ENCODE measurements around the gene NDP. TPM values are rescaled to one million over a fixed set of nuclear protein-coding genes. Genes with fewer than 3 reads are reported as not detected.

Gene NDP
- total RNA-seq (2022; extraction: Qiagen RNA extraction; ENCODE audit: low read depth): not detected in 5 replicates

GRCh38 chrX:43973249-43974099 lies at the start of gene NDP:
Gene NDP (minus strand): TSS chrX:43973390. CDS start chrX:43958645, 14,745 bp downstream.

Other genes with a start within 250 kb of the NDP start
- 0.09 to 0.34 TPM (median 0.16 TPM) in 5 replicates for gene MAOB, start 90.9 kb downstream of the NDP start, total RNA-seq (2022; extraction: Qiagen RNA extraction; ENCODE audit: low read depth)